RWPE1 (cell line): ENCODE results near the gene TMPRSS5.

Experiments used
- CTCF ChIA-PET: fragments of 350-600 bp; sonication (Branson Sonifier 250); formaldehyde crosslinking; extraction: SDS; loops from one replicate; lab custom pipeline; 2021; lab: Yijun Ruan, JAX
- POLR2A ChIA-PET: fragments of 400-600 bp; formaldehyde crosslinking; extraction: SDS; loops from one replicate; lab custom pipeline; 2020; ENCODE audit warnings: antibody characterized with exemption; ENCODE audit not compliant: low non-redundant PET; lab: Yijun Ruan, JAX
- DNase-seq: peaks from one replicate; pipeline ENCODE4 v3.0.0; 2012; ENCODE audit warnings: low spot score
- H3K27ac ChIP-seq: fragments of 450-650 bp; 2 replicates; pipeline ENCODE4 v1.5.1; 2017
- TF ChIP-seq, protein P1 (sequence below): fragments of 450-650 bp; conservative IDR thresholded peaks from 2 replicates; pipeline ENCODE4 v1.5.1; 2017; ENCODE audit warnings: low read depth, mild to moderate bottlenecking

TMPRSS5 gene

DNA sequence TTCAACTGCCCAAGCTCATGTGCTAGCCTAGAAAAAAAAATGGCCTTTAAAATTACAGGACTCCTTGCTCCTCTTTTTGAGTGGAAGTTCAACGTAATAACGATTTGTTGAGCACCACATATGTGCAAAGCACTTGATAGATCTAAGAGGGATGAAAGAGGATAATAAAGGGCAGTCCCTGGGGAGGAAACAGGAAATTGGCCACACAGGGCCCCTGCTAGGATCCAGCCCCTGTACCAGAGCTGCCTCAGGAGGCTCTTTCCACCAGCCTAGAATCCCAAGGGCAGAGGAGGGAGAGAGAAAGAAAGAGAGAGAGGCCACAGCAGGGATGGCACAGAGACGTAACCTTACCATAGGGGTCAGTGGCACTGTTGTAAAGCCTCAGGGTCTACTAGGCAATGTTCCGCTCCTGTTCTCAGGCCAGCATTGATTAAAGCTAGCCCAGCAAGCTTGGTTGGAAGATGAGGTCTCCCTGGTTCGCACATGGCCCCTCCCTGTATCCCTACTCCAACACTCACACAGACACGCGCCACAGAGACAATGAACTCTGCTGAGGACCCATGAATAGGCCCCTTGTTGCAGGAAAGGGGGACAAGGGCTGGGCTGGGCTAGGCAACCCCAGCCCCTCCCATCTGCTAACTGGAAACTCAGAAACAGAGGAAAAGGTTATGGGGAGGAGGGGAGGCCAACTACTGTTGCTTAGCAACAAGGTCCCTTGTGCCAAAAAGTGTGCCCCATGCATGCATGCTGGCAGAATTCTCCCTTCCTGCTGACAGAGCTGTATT is at the start of gene TMPRSS5:
TSS of gene TMPRSS5 (minus strand) at position 438 of the 785 bp plus-strand sequence. CDS start at position 354, 84 bp downstream.
- TF ChIP-seq, protein P1, sequence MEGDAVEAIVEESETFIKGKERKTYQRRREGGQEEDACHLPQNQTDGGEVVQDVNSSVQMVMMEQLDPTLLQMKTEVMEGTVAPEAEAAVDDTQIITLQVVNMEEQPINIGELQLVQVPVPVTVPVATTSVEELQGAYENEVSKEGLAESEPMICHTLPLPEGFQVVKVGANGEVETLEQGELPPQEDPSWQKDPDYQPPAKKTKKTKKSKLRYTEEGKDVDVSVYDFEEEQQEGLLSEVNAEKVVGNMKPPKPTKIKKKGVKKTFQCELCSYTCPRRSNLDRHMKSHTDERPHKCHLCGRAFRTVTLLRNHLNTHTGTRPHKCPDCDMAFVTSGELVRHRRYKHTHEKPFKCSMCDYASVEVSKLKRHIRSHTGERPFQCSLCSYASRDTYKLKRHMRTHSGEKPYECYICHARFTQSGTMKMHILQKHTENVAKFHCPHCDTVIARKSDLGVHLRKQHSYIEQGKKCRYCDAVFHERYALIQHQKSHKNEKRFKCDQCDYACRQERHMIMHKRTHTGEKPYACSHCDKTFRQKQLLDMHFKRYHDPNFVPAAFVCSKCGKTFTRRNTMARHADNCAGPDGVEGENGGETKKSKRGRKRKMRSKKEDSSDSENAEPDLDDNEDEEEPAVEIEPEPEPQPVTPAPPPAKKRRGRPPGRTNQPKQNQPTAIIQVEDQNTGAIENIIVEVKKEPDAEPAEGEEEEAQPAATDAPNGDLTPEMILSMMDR: no peak
- DNase-seq: no peak
- ChIA-PET POLR2A (no interaction called here), CTCF (interaction anchor here (0.6 kb wide), 1 partner anchor 191 kb away, joined by 3 read pairs; no protein-coding TSS in a partner anchor)
- H3K27ac ChIP-seq: no peak within 1 kb of the TSS

DNA sequence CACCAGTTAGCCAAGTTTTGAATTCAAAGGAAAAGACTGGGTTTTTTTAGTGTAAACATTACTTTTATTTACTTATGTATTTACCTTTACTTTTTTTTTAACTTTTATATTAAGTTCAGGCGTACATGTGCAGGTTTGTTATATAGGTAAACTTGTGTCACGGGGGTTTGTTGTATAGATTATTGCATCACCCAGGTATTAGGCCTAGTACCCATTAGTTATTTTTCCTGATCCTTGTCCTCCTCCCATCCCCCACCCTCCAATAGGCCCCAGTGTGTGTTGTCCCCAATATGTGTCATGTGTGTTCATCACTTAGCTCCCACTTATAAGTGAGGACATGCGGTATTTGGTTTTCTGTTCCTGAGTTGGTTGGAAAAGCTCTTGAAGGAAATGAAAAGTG is 46.8 kb upstream of the TMPRSS5 start:
- TF ChIP-seq, protein P1: no peak
- no peak overlapping the region for H3K27ac ChIP-seq
- no peak for DNase-seq
- CTCF ChIA-PET: no interaction called here
- POLR2A ChIA-PET: no interaction called here

DNA sequence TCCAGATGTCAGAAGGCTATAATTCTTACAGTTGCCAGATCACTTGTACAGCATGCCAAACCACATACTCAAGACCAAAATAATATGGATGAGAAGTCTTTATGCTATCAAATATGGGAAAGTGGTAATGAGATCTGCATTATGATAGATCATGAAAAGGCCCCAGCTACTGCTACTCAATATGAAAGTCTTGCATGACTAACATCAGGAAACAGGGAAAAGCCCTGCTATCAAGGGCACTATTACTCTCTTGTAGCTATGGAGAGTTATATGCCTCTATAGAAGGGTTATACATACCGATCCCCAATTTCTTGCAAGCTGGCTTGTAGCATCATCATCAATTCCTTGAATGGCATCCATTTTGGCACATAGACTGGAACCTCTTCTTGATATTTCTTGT is 30.2 kb upstream of the TMPRSS5 start:
- no peak overlapping the region for H3K27ac ChIP-seq
- POLR2A ChIA-PET: no interaction called here
- TF ChIP-seq, protein P1: no peak
- DNase-seq: no peak
- CTCF ChIA-PET: interaction anchor here (0.5 kb wide), 1 partner anchor 145 kb away, joined by 4 read pairs; no protein-coding TSS in a partner anchor

DNA sequence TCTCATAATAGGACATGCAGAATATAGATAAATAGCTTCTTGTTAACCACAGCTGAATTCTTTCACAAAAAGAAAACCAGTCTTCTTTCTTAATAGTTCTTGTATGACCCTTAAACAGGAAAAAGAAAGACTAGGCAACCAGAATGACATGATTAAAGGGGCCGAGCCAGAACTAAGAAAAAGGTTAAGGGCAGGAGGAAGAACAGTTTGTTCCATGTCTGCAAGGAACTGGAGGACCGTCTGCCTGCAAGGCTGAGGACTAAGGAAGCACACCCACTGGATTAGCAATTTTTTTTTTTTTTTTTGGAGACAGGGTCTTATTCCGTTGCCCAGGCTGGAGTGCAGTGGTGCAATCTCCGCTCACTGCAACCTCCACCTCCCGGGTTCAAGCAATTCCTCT is 26.0 kb upstream of the TMPRSS5 start:
- ChIA-PET CTCF (interaction anchor here (0.5 to 2.2 kb wide), 3 partner anchors 12 to 238 kb away, joined by 3 to 8 read pairs (median 3); no protein-coding TSS in a partner anchor), POLR2A (no interaction called here)

DNA sequence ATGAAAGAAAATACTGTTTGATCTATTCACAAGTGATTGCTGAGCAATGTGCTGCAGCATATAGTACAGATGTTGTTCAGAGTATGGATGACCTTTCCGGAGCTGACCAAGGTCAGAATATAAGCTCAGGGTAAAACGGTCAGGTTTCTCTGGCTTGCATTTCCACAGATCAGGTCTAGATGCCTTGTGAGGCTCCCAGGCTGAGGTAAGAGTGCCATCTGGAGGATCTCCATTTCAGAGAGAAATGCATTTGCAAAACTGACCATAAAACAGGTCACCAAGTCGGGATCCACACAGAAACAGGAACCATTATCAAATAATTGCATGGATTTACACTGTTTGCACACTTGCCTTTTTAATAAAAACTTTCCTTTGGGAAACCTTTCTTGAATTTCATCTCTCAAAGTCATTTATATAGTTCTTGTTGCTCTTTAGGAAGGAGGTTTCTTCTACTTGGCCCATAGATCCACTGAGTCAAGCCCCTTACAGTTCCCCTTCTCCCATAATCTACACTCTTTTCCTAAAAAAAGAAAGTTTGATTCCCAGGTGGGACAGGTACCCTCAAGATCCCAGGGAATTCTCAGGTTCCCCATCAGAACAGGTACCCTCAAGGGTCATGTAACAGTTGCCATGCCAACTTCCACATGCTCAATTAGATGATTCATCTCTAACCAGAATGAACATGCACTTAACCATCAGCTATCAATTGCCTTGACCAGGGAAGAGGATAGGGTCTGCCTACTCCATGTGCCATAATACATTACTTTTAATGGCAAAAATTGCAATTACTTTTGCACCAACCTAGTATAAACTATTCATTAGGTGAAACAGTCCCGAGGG is 25.0 kb upstream of the TMPRSS5 start:
- DNase-seq: peak; percentile 30
- ChIA-PET POLR2A (no interaction called here), CTCF (interaction anchor here (0.5 to 2.2 kb wide), 11 partner anchors 43 to 660 kb away, joined by 3 to 8 read pairs (median 3); no protein-coding TSS in a partner anchor)
- TF ChIP-seq, protein P1: peak; percentile 44
- H3K27ac ChIP-seq: no peak overlapping the region

More for the DNA sequence above, 26.0 kb upstream of the TMPRSS5 start:
- no peak overlapping the region for H3K27ac ChIP-seq
- DNase-seq: no peak
- TF ChIP-seq, protein P1: no peak

DNA sequence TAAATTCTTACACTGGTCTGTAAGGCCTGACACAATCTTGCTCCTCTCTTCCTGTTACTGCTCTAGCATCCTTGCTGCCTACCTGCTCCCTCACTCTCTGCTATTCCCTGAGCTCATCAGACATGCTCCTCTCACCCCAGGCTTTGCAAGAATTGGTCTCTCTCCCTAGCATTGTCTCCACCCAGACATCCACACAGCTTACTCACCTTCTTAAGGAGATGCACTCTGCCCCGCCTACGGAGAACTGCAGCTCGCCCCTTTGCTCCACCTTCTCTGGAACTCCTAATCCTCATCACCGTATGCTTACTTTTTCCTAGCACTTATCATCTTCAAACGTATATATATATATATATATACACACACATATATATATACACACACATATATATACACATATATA is 23.3 kb upstream of the TMPRSS5 start:
- POLR2A ChIA-PET: no interaction called here
- CTCF ChIA-PET: interaction anchor here (0.6 to 1.0 kb wide), 2 partner anchors 9 to 196 kb away, joined by 3 read pairs; no protein-coding TSS in a partner anchor
- no peak for DNase-seq
- no peak overlapping the region for H3K27ac ChIP-seq
- TF ChIP-seq, protein P1: no peak
